Natural killer cell (primary cell): ENCODE results near the gene KCNJ6. TPM values are rescaled to one million over a fixed set of nuclear protein-coding genes. Genes with fewer than 3 reads are reported as not detected.

Source experiments
- ATAC-seq, 3 donors: fragments of 150-1000 bp in 2 of 3; fragments of 200-7000 bp in 1 of 3; cut with Tn5 transposase; 1 replicate in 1 of 3; 2 replicates in 2 of 3; pipeline ENCODE4 v1.10.0; 2021; ENCODE audit warnings: mild to moderate bottlenecking in 2 of 3, moderate library complexity in 2 of 3
- DNase-seq, 2 donors: peaks; one replicate each; pipeline versions ENCODE4 v3.0.0 to v3.0.0-alpha.2; 2013 to 2021; ENCODE audit warnings: mixed read lengths in 1 of 2
- H3K27ac ChIP-seq: one replicate; pipeline ENCODE4 v1.5.1; 2013; ENCODE audit warnings: mild to moderate bottlenecking, low read length
- H3K27me3 ChIP-seq: one replicate; pipeline ENCODE4 v1.6.1; 2013; ENCODE audit warnings: low read length; ENCODE audit not compliant: control insufficient read depth, insufficient read depth
- H3K36me3 ChIP-seq: one replicate; pipeline ENCODE4 v1.6.1; 2013; ENCODE audit warnings: low read length; ENCODE audit not compliant: control insufficient read depth, insufficient read depth
- H3K4me1 ChIP-seq: one replicate; pipeline ENCODE4 v1.6.1; 2013; ENCODE audit warnings: low read length; ENCODE audit not compliant: control insufficient read depth, insufficient read depth
- H3K4me3 ChIP-seq: one replicate; pipeline ENCODE4 v1.5.1; 2013; ENCODE audit warnings: low read length
- H3K9me3 ChIP-seq: one replicate; pipeline ENCODE4 v1.6.1; 2013; ENCODE audit warnings: low read length; ENCODE audit not compliant: control insufficient read depth, insufficient read depth
- H3K27ac Mint-ChIP-seq, 2 donors: one replicate each; pipeline ENCODE4 v1.8.0; 2022; ENCODE audit warnings: mild to moderate bottlenecking in 2 of 2, mixed read lengths in 2 of 2, moderate library complexity in 1 of 2
- H3K27me3 Mint-ChIP-seq, 2 donors: one replicate each; pipeline ENCODE4 v1.8.0; 2022; ENCODE audit warnings: low read depth in 2 of 2, mixed read lengths in 2 of 2
- H3K36me3 Mint-ChIP-seq: one replicate; pipeline ENCODE4 v1.8.0; 2022; ENCODE audit warnings: mixed read lengths
- H3K4me1 Mint-ChIP-seq, 2 donors: one replicate each; pipeline ENCODE4 v1.8.0; 2022; ENCODE audit warnings: mixed read lengths in 2 of 2
- H3K4me3 Mint-ChIP-seq: one replicate; pipeline ENCODE4 v1.8.0; 2022; ENCODE audit warnings: mild to moderate bottlenecking, moderate library complexity, mixed read lengths
- H3K9me3 Mint-ChIP-seq, 2 donors: one replicate each; pipeline ENCODE4 v1.8.0; 2022; ENCODE audit warnings: mixed read lengths in 2 of 2
- WGBS: methylation state at CpG from one replicate; pipeline ENCODE4 v1.1.7; 2013; ENCODE audit warnings: missing lambda C conversion rate; ENCODE audit not compliant: insufficient coverage; 5-methylcytosine and 5-hydroxymethylcytosine counted together
- intact Hi-C: fragments of 100-400 bp; cut with micrococcal nuclease; formaldehyde crosslinking; loops from one replicate; pipeline ENCODE4 v1.14.2; 2022
- total RNA-seq, 4 donors: library from RNA; stranded (reverse); fragments of 120-200 nt in 1 of 4; gene quantifications; one replicate each; pipeline versions ENCODE4 v1.2.3 to v1.2.4, GENCODE V29; 2013 to 2022
- TF ChIP-seq, protein P1 (sequence below): fragments of 200-600 bp; IDR thresholded peaks from one replicate; pipeline ENCODE4 v1.8.0; 2022; ENCODE audit warnings: antibody characterized with exemption

The KCNJ6 gene
- total RNA-seq, 3 donors from 2014 or later (not counting 1 experiment from before 2014, with no cell fraction given), result not detected

- H3K4me3 Mint-ChIP-seq, result no peak overlapping the region
- no peak overlapping the region for H3K27ac ChIP-seq
- peaks cover 9 to 21% of the 10 kb centered on the region in 2 donors for H3K27me3 Mint-ChIP-seq
- ATAC-seq (peak in 1 of 3 donors; percentile 30), DNase-seq (no peak)
- H3K27me3 ChIP-seq, result no peaks in the 10 kb centered on the region
- H3K27ac Mint-ChIP-seq, result peak overlapping the region in 1 of 2 donors; percentile 41
- no peaks in the 10 kb centered on the region for H3K9me3 ChIP-seq
- WGBS, result 48% methylated on average over 4 of the region's 4 CpGs
- H3K9me3 Mint-ChIP-seq, result no peaks in the 10 kb centered on the region
- H3K4me1 ChIP-seq, result peaks cover 4% of the 10 kb centered on the region
- H3K4me1 Mint-ChIP-seq, result no peaks in the 10 kb centered on the region
- no peaks in the 10 kb centered on the region for H3K36me3 ChIP-seq
- TF ChIP-seq, protein P1, sequence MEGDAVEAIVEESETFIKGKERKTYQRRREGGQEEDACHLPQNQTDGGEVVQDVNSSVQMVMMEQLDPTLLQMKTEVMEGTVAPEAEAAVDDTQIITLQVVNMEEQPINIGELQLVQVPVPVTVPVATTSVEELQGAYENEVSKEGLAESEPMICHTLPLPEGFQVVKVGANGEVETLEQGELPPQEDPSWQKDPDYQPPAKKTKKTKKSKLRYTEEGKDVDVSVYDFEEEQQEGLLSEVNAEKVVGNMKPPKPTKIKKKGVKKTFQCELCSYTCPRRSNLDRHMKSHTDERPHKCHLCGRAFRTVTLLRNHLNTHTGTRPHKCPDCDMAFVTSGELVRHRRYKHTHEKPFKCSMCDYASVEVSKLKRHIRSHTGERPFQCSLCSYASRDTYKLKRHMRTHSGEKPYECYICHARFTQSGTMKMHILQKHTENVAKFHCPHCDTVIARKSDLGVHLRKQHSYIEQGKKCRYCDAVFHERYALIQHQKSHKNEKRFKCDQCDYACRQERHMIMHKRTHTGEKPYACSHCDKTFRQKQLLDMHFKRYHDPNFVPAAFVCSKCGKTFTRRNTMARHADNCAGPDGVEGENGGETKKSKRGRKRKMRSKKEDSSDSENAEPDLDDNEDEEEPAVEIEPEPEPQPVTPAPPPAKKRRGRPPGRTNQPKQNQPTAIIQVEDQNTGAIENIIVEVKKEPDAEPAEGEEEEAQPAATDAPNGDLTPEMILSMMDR, result no peak
- intact Hi-C loops, result no loop called here
- no peak overlapping the region for H3K4me3 ChIP-seq
- no peaks in the 10 kb centered on the region for H3K36me3 Mint-ChIP-seq
Measured at GRCh38 chr21:37829447-37829846, 86.8 kb downstream of the KCNJ6 start.

DNA sequence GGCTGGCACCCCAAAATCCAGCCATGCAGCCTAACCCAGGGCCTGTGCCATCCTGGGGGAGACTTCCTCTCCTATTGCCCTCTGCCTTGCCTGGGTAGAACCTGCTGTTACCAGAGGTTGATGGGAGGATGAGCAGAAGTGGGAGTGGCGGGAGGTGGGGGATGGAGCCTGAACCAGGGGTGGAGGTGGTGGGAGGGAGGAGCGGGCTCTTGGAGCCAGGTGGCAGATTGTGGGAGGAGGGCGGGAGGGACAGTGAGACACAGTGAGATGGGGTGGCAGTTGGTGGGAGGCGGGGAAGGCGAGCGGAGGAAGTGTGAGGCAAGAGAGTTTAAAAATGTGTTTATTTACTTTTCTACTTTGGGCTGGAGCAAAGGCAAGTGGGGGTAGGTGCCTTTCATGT, 87.3 kb downstream of the KCNJ6 start:
- Histone ChIP-seq H3K27ac (no peak overlapping the region), H3K4me3 (no peak overlapping the region), H3K4me1 (peaks cover 4% of the 10 kb centered on the region), H3K27me3 (no peaks in the 10 kb centered on the region), H3K9me3 (no peaks in the 10 kb centered on the region), H3K36me3 (no peaks in the 10 kb centered on the region)
- 16% methylated on average over 6 of the region's 6 CpGs for WGBS
- Mint-ChIP-seq H3K36me3 (no peaks in the 10 kb centered on the region), H3K27me3 (peaks cover 9 to 16% of the 10 kb centered on the region in 2 donors), H3K9me3 (no peaks in the 10 kb centered on the region), H3K4me3 (no peak overlapping the region), H3K27ac (no peak overlapping the region), H3K4me1 (no peaks in the 10 kb centered on the region)
- DNase-seq (no peak), ATAC-seq (no peak)
- TF ChIP-seq, protein P1, result no peak
- intact Hi-C loops, result no loop called here

GRCh38 chr21:37828556-37828955, 87.7 kb downstream of the KCNJ6 start:
- intact Hi-C loops, result no loop called here

DNA sequence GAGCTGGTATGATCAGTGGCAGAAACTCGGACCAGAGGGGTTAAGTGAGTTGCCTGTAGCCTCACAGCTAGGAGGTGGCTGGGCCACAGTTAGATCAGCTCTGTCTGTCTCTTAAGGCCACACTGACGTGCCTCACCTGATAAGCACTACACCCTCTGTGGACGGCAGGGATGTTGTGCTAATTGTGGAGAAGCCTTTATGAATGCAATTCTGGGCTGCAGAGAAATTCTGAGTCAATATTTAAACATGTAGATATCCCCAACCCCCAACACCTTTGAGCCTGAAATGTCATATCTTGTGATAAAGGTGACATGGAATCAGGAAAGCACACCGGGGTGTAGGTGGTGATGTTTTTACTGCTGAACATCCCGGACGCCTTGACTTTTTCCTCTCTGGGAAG, 88.3 kb downstream of the KCNJ6 start:
- Histone ChIP-seq H3K27me3 (no peaks in the 10 kb centered on the region), H3K4me3 (no peak overlapping the region), H3K4me1 (peaks cover 4% of the 10 kb centered on the region), H3K36me3 (no peaks in the 10 kb centered on the region), H3K27ac (no peak overlapping the region), H3K9me3 (no peaks in the 10 kb centered on the region)
- Mint-ChIP-seq H3K27ac (no peak overlapping the region), H3K27me3 (peaks cover 11 to 14% of the 10 kb centered on the region in 2 donors), H3K36me3 (no peaks in the 10 kb centered on the region), H3K4me1 (no peaks in the 10 kb centered on the region), H3K9me3 (no peaks in the 10 kb centered on the region), H3K4me3 (no peak overlapping the region)
- TF ChIP-seq, protein P1, result no peak
- DNase-seq (no peak), ATAC-seq (no peak)
- WGBS, result 87% methylated on average over 5 of the region's 6 CpGs
- intact Hi-C loops, result no loop called here

More at GRCh38 chr21:37828556-37828955, 87.7 kb downstream of the KCNJ6 start:
- Mint-ChIP-seq H3K9me3 (no peaks in the 10 kb centered on the region), H3K4me3 (no peak overlapping the region), H3K27me3 (peaks cover 9 to 14% of the 10 kb centered on the region in 2 donors), H3K27ac (no peak overlapping the region), H3K36me3 (no peaks in the 10 kb centered on the region), H3K4me1 (no peaks in the 10 kb centered on the region)
- TF ChIP-seq, protein P1, result no peak
- H3K36me3 ChIP-seq, result no peaks in the 10 kb centered on the region
- no peaks in the 10 kb centered on the region for H3K27me3 ChIP-seq
- ATAC-seq (no peak), DNase-seq (no peak)
- WGBS, result 92% methylated on average over 9 of the region's 9 CpGs
- no peaks in the 10 kb centered on the region for H3K9me3 ChIP-seq
- H3K4me3 ChIP-seq, result no peak overlapping the region
- H3K27ac ChIP-seq, result no peak overlapping the region
- peaks cover 4% of the 10 kb centered on the region for H3K4me1 ChIP-seq
